AML-193 (cell line): ENCODE measurements around the gene DERL3.

Experiments
- DNase-seq, 2 experiments: peaks; one replicate each; lab custom pipeline; 2025; lab: John Stamatoyannopoulos, UW

Gene DERL3

DNA sequence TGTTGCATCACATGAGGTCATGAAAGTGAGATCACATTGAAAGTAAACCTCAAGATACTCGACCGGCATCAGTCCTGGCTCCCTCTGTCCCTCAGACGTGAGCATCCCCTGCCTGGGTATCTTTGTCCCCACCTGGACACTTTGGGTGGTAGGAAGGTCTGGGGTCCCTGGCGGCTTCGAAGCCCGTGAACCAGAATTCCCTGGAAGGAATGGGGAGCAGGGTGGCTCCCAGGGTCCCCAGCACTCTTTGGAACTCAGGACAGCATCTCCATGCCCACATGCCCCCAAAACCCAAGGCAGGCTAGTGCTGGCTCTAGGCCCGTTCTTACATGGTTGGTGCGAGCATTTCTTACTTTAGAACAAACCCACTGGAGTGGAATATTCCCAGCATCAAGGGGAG lies 7.5 kb downstream of the DERL3 start:
- no peak for DNase-seq

DNA sequence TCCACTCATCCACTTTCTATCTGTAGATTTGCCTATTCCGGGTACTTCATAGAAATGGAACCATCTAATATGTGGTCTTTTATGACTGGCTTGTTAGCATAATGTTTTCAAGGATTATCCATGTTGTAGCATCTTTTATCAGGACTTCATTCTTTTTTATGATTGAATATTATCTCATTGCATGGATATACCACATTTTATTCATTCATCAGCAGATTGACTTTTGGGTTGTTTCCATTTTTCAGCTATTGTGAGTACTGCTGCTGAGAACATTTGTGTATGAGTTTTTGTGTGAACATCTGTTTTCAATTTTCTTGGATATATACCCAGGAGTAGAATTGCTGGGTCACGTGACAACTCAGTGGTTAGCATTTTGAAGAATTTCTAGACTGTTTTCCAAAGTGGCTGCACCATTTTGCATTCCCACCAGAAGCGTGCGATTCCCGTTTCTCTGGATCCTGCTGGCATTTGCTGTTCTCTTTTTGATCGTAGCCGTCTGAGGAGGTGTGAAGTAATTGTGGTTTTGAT lies 8.9 kb downstream of the DERL3 start:
- no peak for DNase-seq

DNA sequence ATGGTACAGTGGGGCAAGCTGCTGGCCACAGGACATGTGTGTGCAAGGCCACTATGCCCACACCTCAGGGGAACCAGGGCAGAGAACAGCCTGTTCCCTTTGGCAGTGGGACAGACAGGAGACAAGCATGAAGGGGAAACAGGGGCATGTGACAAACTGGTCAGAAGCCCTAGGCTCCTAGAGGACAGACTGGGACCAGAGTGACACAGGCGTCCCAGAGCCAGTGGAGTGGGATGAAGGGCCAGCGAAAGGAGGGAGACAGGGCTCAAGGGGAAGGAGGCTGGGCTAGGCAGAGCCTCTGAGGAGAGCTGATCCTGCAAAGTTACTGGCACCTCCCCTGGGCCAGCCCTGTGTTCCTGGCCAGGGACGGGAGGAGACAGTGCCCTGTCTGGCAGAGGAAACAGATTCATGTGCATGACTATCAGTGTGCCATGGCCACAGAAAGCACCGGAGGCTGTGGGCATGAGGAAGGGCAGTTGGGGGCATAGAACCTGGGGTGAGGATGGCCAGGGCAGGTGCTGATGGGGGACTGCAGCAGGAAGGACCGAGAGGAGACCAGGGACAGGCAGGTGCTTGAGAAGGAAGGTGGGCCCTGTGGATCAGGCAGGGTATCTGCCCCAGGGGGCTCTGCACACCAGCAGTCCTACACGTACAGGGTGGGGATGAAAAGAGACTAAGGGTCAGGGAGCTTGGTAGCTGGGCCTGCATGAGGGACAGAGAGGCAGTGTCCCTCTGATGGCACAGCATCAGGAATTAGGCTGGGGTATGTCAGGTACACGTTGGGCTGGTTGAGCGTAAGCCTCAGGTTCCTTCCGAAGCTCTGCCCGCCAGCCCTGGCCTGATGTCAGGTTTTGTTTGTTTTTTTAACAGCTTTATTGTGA lies 9.8 kb downstream of the DERL3 start:
- DNase-seq: no peak

DNA sequence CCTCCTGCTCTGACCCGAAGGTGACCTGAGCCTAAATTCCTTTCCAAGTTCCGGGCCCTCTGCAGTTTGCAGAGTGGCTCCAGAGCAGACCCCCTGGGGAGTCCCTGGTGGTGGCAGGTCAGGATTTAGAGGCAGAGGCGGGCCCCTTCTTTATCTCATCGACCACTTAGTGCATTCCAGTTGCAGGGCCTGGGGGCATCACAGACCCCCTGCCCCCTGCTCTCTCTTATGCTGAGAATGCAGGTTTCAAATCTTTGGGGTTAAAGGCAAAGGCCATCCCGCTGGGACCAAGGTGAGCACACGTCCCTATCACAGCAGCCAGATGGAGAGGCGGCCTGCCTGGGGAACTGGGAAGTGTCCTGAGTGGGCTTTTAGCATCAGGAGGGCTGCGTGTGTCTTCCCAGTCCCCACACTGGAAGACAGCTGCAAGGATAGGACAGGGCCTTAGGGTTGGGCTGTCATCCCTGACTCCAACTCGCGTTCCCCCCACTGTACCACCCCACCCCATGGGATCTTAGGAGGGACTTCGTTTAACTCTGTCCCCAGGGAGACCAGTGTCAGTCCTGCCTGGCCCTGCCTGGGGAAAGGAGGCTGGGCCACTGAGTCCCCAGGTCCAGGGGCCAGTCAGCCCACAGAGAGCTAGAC lies 11.3 kb downstream of the DERL3 start:
- no peak for DNase-seq

DNA sequence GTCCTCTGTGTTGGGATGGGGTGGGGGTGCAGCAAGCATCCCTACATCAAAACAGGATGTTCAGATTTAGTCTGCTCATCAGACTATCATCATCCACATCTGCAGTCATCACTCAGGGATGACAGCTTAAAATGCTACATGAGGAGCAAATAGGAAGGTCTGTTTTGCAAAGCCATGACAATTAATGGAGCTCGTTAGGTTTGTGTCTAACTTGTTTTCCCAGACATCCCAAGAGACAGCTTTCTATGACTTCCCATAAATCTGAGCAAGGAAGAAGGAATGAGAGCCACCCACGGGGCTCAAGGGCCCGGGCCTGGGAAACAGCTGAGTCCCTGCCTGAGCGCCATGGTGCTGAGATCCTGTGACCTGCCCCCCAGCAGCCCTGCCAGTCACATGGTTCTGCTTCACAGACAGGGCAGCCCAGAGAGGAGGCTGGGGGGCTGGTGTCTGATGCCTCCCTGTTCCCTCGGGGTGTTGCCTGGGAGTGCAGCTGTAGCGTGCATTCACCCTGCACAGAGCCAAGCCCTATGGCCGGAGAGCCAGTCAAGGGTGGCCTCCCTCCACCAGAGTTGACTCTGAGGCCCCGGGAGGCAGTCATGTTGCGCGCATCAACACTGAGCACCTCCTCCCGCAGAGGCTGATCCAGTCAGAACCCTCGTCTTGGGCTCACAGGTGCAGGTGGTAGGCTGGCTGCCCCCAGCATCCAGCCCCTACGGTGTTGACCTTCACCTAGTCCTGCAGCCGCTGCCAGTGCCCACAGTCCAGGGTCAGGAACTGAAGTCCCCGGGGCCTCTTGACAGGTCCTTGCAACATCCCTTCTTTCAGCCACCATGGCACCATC lies 12.1 kb downstream of the DERL3 start:
- DNase-seq: no peak

DNA sequence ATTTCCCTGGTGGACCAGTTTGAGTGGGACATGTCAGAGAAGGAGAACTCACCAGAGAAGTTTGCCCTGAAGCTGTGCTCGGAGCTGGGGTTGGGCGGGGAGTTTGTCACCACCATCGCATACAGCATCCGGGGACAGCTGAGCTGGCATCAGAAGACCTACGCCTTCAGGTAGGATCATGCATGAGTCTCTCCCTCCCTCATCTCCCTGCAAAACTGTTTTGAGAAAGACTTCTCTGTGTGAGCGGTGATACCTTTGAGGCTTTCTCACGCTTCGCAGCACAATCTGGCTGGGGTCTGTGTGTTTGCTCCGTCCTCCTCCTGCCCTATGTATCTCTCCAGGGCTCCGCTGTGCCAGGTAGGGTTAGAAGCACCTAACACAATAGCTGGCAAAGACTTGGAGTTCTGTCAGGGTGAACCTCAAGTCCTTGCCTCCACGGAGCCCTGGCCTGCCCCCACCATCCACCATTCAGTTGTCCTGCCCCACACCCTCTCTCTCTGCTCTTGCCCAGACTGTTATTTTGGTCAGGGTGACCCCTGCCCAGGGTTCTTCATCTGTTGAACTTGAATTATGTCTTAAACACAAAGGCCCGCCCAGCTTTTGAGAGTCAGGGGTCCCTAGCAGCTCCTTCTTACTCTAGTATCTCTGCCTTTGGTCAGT lies 13.4 kb downstream of the DERL3 start:
- DNase-seq: no peak

DNA sequence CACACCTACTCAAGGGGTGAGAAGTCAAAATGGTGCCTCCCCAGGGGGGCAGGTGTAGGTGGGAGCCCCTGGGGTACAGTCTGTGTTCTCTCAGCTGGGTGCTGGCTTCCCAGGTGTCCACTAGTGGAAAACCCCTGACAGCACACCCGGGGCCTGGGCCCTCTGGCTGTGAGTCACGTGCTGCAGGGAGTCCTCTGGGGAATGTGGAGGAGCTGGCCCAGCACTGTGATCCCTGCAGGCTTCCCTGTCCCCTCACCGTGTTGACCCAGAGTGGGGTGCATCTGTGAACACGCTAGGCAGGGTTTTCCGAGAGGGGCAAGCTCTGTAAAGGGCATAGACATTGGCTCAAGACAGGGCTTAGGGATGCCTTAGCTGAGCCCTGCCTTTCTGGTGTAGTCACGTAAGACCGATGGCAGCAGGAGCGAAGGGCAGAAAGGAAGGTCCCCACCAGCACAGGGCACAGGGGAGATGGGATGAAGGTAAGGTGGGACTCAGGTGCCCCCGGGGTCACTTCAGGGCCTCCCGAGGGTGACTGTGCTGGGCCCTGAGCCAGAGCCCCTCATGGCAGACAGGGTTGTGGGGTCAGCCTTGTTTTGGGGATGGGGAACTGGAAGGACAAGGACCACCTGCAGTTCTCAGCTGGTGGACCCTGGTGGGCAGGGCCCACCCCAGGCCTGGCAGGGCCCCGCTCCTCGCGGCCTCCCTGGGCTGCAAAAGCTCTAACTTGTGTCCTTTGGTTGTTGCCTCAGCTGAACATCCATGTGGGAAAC lies 14.1 kb downstream of the DERL3 start:
- no peak for DNase-seq

DNA sequence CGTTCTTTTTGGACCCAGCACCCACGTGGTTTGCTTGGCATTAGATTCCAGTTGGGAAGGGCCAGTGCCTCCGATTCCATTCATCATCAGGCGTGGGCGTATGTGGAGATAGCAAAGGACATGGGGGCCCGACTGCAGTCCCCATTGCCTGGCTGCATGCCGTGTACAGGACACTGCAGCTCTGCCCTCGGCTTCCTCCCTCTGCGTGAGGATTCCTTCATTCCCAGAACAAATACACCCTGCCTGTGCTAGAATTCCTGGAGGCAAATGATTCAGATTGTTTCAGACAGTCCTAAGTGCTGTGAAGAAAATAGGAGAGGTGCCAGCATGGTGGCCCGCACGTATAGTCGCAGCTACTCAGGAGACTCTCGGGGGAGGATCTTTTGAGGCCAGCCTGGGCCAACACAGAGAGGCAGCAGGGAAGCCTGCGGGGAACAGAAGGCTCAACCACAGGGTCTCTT lies 15.4 kb downstream of the DERL3 start:
- DNase-seq: no peak

DNA sequence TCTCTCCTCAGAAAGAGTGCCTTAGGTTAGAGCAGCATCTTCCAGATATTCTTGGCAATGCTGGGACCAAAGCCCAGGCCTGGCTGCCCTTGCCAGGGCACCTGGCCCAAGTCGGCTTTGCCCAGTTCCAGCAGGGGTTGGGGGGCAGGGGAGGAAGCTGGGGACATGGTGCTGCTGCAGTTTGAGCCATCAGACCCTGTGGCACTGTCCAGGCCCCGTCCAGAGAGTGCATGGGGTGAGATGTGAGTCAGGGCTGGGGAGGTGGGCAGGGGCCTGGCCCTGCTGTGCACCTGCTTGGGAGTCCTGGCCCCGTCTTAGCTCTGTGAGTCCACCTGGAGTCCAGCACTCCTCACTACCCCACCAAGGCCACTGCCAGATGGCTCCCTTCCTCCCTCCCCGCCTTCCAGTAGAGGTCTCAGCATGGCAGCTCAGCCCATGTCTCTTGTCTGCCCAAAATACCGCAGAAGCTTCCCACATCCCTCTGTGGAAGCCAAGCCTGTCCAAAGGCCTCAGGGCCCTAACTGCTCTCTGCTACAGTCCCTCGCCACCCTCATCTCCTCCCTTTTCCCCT lies 16.6 kb downstream of the DERL3 start:
- no peak for DNase-seq

DNA sequence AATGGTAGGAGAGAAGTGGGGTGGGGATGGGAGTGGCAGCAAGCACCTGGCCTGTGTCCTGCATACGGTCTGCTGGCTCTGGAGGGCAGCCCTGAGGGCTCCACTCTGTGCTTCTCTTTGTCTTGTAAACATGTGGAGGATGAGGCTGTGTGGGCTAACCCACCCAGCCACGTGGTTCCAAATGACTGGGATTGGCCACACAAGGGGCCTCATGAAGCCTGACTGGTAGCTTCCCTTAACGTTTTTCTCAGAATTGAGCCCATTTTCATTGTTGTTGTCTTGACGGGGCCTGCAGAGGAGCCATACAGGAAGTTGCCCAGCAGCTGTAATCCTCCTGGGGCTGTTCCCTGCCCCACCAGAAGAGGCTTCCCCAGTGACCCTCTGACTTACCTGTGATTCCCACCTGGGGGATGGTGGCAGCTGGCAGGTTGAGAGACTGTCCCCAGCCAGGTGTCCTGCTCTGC lies 18.0 kb downstream of the DERL3 start:
- no peak for DNase-seq

DNA sequence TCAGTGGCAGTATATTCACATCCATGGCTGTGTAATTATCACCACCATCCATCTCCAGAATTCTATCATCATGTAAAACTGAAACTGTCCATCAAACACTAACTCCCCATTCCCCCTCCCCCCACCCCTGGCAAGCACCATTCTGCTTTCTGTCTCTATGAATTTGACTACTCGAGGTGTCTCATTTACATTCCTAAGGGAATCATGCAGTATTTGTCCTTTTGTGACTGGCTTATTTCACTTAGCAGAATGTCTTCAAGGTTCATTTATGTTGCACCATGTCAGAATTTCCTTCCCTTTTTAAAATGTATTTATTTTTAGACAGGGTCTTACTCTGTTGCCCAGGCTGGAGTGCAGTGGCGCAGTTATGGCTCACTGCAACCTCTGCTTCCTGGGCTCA lies 20.3 kb downstream of the DERL3 start:
- no peak for DNase-seq

DNA sequence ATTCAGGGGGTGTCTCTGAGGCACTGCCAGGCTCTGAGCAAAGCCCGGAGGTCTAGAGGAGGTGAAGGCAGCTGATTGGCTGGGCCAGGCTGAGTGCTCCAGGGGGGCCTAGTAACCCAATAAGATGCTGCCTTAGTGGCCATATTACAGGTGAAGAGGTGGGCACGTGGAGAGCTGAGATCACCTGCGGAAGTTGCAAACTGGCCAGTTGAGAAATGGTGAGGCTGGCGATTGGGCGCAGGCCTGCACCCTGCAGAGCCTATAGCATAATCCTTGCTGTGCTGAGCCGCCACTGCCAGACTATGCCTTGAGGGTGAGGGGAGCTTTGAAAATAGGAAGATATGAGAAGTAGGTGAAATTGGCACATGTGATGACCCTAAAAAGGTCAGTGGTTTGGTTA lies 21.7 kb downstream of the DERL3 start:
- no peak for DNase-seq

DNA sequence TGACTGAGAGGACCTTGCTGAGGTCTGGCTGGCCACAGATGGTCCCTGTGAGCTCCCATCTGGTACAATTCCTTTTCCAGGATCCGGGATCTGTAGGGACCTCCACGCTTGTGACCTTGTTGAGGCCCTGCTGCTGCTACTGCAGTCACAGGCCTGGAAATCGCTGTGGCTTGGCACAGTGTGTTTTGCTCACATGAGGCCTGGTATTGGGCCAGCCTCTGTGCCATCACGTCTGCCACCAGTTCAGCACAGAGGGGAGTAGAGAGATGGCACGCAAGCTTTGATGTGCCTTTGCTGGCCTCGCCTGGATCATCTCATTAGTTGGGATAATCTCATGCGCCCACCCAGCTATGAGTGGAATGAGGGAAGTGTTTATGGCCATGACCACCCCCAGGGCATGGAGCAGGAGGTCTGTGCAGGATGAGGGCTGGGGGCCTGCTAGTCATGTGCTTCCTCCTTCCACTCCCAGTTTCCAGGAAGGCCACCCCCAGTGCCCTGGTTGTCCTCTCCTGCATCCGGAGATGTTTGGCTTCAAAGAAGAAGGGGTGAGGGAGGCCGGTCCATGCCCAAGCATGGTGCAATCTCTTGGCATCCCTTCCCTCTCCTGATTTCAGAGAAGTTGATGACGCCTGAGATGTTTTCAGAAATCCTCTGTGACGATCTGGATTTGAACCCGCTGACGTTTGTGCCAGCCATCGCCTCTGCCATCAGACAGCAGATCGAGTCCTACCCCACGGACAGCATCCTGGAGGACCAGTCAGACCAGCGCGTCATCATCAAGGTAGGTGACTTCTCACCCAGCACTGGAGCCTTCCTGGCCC lies 22.4 kb downstream of the DERL3 start:
- no peak for DNase-seq

DNA sequence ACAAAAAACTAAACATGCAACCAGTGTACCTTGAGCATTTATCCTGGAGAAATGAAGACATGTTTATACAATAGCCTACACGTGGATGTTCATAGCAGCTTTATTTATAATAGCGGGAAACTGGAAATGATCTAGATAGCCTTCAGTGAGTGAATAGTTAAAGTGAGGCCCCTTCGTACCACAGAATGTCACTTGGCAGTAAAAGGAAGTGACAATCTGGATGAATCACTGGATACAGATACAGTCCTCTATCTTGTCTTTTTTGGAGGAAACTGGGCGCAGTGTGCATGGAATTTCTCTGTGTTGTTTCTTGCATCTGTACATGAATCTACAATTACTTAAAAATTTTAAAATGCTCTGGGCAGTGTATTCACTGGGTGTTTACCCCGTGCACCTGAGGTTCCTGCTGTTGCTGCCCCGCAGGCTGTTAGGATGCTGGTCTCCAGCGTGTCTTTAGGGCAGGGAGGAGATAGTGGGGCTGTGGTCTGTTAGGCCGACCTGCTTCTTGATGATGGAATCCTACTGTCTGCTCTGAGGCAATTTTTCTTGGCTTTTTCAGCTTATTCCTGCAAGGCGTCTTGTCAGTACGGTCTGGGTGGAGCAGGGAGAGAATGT lies 23.2 kb downstream of the DERL3 start:
- DNase-seq: no peak

DNA sequence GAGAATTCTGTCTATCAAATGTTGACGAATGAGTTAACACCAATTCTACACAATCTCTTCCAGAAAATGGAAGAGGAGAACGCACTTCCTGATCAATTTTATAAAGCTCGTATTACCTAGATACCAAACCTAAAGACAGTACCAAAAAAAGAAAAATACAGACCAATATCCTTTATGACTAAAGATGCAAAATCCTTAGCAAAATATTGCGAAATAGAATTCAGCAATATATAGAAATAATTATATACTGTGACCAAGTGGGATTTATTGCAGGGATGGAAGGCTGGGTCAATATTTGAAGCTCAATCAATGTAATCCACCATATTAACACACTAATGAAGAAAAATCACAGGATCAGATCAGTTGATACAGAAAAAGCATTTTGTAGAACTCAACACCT lies 26.4 kb downstream of the DERL3 start:
- DNase-seq: no peak

DNA sequence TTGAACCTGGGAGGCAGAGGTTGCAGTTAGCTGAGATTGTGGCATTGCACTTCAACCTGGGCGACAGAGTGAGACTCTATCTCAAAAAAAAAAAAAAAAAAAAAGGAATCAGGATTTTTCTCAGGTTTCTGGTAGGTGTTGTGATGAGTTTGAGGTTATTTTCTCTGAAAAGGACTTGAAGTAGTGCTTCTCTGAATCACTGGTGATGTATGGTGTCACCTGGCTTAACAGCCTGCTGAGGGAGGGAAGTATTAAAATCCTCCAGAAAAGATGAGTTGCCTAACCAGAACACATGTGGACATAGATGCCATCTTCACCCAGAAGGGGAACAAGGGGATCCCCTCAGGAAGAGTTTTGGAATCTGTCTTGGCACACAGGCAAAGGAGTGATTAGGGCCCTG lies 32.0 kb downstream of the DERL3 start:
- no peak for DNase-seq

DNA sequence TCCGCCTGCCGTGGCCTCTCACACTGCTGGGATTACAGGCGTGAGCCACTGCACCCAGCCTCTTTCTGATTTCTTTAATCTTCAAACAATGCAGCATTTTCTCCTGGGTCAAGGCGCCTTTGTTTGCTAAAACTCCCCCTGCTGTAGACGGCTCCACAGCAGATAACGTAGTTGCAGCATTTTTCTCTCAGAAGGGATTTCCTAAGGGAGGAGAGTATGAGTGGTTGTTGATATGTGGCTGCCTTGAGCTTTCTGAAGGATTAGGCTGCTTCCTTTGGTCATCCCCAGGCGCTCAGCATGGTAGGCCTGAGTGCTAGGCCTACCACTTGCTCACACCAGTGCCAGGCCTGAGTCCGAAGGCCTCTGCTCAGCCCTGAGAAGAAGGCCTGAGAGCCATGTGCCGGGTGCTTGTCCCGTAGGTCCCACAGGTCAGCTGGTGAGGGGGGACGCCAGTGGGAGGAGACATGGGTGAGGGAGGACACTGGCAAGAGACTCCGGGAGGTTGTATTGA lies 34.0 kb downstream of the DERL3 start:
- no peak for DNase-seq

DNA sequence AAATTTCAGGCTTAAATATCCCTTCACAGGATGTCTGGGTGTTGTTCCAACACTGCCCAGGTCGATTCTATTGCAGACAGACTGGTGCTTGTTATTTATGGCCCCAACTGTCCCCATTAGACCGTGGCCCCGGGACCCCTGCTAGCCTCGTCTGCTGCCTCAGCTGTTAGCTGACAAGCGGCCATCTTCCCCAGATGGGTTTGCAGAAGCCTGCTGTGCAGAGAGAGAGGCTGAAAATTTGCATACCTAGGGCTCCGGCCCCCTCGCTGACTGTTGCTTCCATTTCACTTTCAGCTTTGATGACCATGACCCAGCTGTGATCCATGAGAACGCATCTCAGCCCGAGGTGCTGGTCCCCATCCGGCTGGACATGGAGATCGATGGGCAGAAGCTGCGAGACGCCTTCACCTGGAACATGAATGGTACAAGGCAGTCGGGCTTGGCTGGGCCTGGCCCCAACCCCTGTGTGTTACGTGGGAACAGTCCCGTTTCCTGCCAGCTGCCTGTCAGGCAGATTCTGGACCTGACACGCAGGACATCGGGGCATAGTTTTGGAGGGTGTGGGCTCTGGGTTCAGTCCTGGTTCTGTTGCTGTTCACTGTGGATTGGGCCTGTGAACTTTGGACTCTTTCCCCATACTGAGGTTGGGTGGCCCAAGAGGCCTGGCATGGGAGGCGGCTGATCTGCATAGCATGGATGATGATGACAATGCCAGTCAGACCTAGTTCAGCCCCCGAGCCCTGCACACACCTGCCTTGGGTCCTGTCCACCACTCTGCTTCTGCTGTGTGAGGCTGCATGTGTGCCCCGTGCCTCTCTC lies 35.6 kb downstream of the DERL3 start:
- no peak for DNase-seq
